ENCODE data around the gene VRK1. TPM values are rescaled to one million over a fixed set of nuclear protein-coding genes. Genes with fewer than 3 reads are reported as not detected.

The VRK1 gene
- total and polyA plus RNA-seq, 10 of the 15 experiments (the other 5 are each of a cell fraction or from before 2014, with no cell fraction given): 50.9 to 137 (median 84.7) TPM

DNA sequence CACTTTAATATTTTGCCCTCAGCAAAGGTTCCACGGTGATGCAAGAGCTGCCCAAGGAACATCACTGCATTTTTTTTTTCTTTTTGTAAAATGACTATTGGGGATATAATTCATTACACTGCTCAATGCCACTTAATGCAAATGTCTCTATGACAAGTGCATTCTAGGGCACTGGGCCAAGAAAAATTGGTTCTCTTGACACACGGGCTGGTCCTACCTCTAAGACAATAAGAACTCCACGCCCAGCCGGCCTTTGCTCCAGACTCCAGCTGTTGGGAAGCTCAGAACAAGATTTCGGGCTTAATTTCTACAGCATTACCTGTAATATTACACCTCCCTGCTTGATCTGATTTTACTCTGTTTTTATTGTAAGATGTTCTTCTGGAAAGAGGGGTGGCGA lies 48.8 kb upstream of the VRK1 start:
- 38% methylated on average over 6 of the region's 6 CpGs for WGBS (ENCODE audit: insufficient coverage, insufficient replicate concordance, low lambda C conversion rate, missing lambda C conversion rate)
- no peaks in the 10 kb centered on the region for H3K4me1 ChIP-seq (ENCODE audit: control insufficient read depth, insufficient read depth, low read length)
- ChIA-PET POLR2A (no interaction called here), RAD21 (ENCODE audit: unreplicated experiment) (no interaction called here), CTCF (interaction anchor here (0.6 to 1.1 kb wide), 2 partner anchors 11 to 348 kb away, joined by 3 read pairs; no protein-coding TSS in a partner anchor), SMC1A (ENCODE audit: uncharacterized antibody, unreplicated experiment) (interaction anchor here (1.1 kb wide), 1 partner anchor 10 kb away, joined by 3 read pairs; no protein-coding TSS in a partner anchor)
- H3K4me2 ChIP-seq (ENCODE audit: control insufficient read depth, insufficient read depth): no peak overlapping the region
- FAIRE-seq (no peak), ATAC-seq (no peak), DNase-seq (ENCODE audit: low read depth, low spot score) (no peak)
- no peak overlapping the region for H2AFZ ChIP-seq (ENCODE audit: control insufficient read depth, low read depth, low read length)
- H3K27ac ChIP-seq (ENCODE audit: control insufficient read depth, insufficient read depth): no peak overlapping the region
- in situ Hi-C loops (cut with MboI): no loop called here
- H3K9me3 ChIP-seq (replicated peaks; ENCODE audit: control insufficient read depth, insufficient read depth, low read length): no peaks in the 10 kb centered on the region
- H4K20me1 ChIP-seq (ENCODE audit: control insufficient read depth, insufficient read depth): no peaks in the 10 kb centered on the region
- H3K9ac ChIP-seq (ENCODE audit: control insufficient read depth, insufficient read depth, low read length): no peak overlapping the region
- H3K4me3 ChIP-seq: no peak overlapping the region
- BruUV-seq (replicated peaks): no TSS peak
- H3K27me3 ChIP-seq (replicated peaks in 1 of 2; ENCODE audit: control insufficient read depth in 2 of 2, insufficient read depth in 2 of 2, low read length in 1 of 2): peaks cover 3% of the 10 kb centered on the region in 2 experiments; a peak in 2 of 4 replicates
- H3K79me2 ChIP-seq (ENCODE audit: control insufficient read depth, insufficient read depth, low read length): no peaks in the 10 kb centered on the region
- intact Hi-C loops (cut with micrococcal nuclease; ENCODE audit: unreplicated experiment): no loop called here
- H3K36me3 ChIP-seq (ENCODE audit: control insufficient read depth in 2 of 2, insufficient read depth in 2 of 2, low read length in 1 of 2): no peaks in the 10 kb centered on the region
- TF ChIP-seq ASH2L (IDR thresholded peaks at IDR 0.05; ENCODE audit: borderline replicate concordance, low read depth) (no peak), PKNOX1 (IDR thresholded peaks at IDR 0.05) (no peak), ZNF207 (IDR thresholded peaks at IDR 0.05; ENCODE audit: borderline replicate concordance) (no peak), NFYB (IDR thresholded peaks at IDR 0.05; ENCODE audit: insufficient read depth, low read depth, low read length) (no peak), NR2C1 (IDR thresholded peaks at IDR 0.05) (no peak), ZSCAN29 (IDR thresholded peaks at IDR 0.05) (no peak), SMAD5 (IDR thresholded peaks at IDR 0.05; ENCODE audit: low read depth) (no peak), RB1 (IDR thresholded peaks at IDR 0.05; ENCODE audit: borderline replicate concordance) (no peak), EZH2 (IDR thresholded peaks at IDR 0.05; ENCODE audit: borderline replicate concordance, control insufficient read depth, low read depth, low read length) (no peak), NR2F1 (conservative IDR thresholded peaks at IDR 0.05) (no peak), MTA3 (IDR thresholded peaks at IDR 0.05; ENCODE audit: borderline replicate concordance, low read length) (no peak), ZNF217 (IDR thresholded peaks at IDR 0.05) (no peak), LARP7 (IDR thresholded peaks at IDR 0.05) (no peak)
- TF ChIP-seq, protein P1, sequence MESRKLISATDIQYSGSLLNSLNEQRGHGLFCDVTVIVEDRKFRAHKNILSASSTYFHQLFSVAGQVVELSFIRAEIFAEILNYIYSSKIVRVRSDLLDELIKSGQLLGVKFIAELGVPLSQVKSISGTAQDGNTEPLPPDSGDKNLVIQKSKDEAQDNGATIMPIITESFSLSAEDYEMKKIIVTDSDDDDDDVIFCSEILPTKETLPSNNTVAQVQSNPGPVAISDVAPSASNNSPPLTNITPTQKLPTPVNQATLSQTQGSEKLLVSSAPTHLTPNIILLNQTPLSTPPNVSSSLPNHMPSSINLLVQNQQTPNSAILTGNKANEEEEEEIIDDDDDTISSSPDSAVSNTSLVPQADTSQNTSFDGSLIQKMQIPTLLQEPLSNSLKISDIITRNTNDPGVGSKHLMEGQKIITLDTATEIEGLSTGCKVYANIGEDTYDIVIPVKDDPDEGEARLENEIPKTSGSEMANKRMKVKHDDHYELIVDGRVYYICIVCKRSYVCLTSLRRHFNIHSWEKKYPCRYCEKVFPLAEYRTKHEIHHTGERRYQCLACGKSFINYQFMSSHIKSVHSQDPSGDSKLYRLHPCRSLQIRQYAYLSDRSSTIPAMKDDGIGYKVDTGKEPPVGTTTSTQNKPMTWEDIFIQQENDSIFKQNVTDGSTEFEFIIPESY (IDR thresholded peaks at IDR 0.05): no peak
- TF ChIP-seq, protein P2, sequence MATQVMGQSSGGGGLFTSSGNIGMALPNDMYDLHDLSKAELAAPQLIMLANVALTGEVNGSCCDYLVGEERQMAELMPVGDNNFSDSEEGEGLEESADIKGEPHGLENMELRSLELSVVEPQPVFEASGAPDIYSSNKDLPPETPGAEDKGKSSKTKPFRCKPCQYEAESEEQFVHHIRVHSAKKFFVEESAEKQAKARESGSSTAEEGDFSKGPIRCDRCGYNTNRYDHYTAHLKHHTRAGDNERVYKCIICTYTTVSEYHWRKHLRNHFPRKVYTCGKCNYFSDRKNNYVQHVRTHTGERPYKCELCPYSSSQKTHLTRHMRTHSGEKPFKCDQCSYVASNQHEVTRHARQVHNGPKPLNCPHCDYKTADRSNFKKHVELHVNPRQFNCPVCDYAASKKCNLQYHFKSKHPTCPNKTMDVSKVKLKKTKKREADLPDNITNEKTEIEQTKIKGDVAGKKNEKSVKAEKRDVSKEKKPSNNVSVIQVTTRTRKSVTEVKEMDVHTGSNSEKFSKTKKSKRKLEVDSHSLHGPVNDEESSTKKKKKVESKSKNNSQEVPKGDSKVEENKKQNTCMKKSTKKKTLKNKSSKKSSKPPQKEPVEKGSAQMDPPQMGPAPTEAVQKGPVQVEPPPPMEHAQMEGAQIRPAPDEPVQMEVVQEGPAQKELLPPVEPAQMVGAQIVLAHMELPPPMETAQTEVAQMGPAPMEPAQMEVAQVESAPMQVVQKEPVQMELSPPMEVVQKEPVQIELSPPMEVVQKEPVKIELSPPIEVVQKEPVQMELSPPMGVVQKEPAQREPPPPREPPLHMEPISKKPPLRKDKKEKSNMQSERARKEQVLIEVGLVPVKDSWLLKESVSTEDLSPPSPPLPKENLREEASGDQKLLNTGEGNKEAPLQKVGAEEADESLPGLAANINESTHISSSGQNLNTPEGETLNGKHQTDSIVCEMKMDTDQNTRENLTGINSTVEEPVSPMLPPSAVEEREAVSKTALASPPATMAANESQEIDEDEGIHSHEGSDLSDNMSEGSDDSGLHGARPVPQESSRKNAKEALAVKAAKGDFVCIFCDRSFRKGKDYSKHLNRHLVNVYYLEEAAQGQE (IDR thresholded peaks at IDR 0.05; ENCODE audit: low read depth, low read length): no peak

All from GM12878 (cell line).